Muscle layer of colon (tissue), 2 donors: ENCODE results near the gene GIPC1.

ENCODE experiments used
- H3K27ac ChIP-seq: one replicate; pipeline ENCODE4 v1.7.0; 2013; ENCODE audit warnings: low read depth, mild to moderate bottlenecking, low read length, moderate library complexity
- H3K27me3 ChIP-seq, 2 donors: one replicate each; pipeline ENCODE4 v1.7.0; 2013; ENCODE audit warnings: low read length in 2 of 2, mild to moderate bottlenecking in 2 of 2; ENCODE audit not compliant: insufficient read depth in 2 of 2, control insufficient read depth in 1 of 2
- H3K36me3 ChIP-seq: one replicate; pipeline ENCODE4 v1.7.0; 2013; ENCODE audit warnings: mild to moderate bottlenecking, low read length; ENCODE audit not compliant: insufficient read depth
- H3K4me1 ChIP-seq: one replicate; pipeline ENCODE4 v1.7.0; 2013; ENCODE audit warnings: mild to moderate bottlenecking, low read length; ENCODE audit not compliant: insufficient read depth
- H3K4me3 ChIP-seq, 2 donors: one replicate each; pipeline ENCODE4 v1.7.0; 2013; ENCODE audit warnings: low read length in 2 of 2, low read depth in 1 of 2, mild to moderate bottlenecking in 1 of 2, moderate library complexity in 1 of 2
- H3K9ac ChIP-seq: one replicate; pipeline ENCODE4 v1.7.0; 2013; ENCODE audit warnings: low read length
- H3K9me3 ChIP-seq: one replicate; pipeline ENCODE4 v1.7.0; 2013; ENCODE audit warnings: mild to moderate bottlenecking, low read length
- donor health status: abdominal sarcoma.
- donor health status: Adenocarcinoma of cecum.

Gene GIPC1

DNA sequence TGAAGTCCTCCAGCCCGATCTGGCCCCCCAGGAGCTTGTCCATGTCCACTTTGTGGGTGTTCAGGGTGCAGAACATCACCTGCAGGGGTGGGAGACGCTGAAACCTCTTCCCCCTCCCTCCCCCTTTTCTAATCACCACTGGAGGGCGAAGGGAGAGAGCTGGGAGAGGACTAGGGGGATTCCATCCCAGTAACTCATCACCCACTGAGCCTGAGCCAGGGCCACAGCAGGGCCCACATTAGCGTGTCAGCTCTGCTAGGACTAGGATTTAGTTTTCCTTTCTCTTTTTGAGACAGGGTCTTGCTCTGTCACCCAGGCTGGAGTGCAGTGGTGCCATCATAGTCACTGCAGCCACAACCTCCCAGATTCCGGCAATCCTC lies 15.2 kb downstream of the GIPC1 start:
- H3K4me3 ChIP-seq = no peak overlapping the region
- H3K27ac ChIP-seq = no peak overlapping the region
- no peak overlapping the region for H3K9ac ChIP-seq
- H3K4me1 ChIP-seq = no peaks in the 10 kb centered on the region
- no peaks in the 10 kb centered on the region for H3K9me3 ChIP-seq
- peaks cover 17% of the 10 kb centered on the region for H3K36me3 ChIP-seq
- peaks cover 0 to 1% of the 10 kb centered on the region in 2 donors for H3K27me3 ChIP-seq

- Histone ChIP-seq H3K9ac (no peak overlapping the region), H3K4me3 (no peak overlapping the region), H3K27me3 (peaks cover 0 to 7% of the 10 kb centered on the region in 2 donors), H3K9me3 (no peaks in the 10 kb centered on the region), H3K27ac (no peak overlapping the region), H3K4me1 (peaks cover 5% of the 10 kb centered on the region), H3K36me3 (peaks cover 17% of the 10 kb centered on the region)
Observed at GRCh38 chr19:14479975-14480699, 15.8 kb downstream of the GIPC1 start.

DNA sequence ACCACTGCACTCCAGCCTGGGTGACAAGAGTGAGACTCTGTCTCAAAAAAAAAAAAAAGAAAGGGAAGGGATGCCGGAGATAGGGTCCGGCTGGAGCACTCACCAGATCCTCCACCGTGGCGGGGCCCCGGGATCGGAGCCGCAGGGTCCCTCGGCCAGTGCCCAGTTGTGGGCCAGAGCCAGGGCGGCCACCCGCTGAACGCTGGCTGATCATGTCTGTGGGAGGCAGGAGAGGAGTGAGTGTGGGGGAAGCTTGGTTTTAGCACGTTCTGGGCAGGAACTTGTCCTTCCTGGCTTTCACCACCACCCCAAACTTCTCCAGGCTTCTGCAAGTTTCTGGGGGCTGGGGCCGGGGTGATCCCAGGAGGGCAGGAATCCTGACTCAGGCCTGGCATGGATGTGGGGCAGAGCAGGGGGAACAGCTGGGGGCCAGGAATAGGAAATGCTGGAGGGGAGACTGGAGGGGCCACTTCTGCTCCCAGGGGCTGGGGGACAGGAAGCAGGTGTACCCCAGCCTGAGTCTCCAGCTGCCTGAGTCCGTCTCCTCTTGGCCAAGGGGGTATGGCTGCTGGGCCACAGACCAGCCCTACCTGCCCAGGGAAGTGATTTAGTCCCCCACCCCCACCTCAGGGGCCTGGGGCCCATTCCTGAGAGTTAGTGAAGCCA lies 16.5 kb downstream of the GIPC1 start:
- Histone ChIP-seq H3K27ac (no peak overlapping the region), H3K9me3 (no peaks in the 10 kb centered on the region), H3K27me3 (peaks cover 0 to 14% of the 10 kb centered on the region in 2 donors), H3K9ac (no peak overlapping the region), H3K4me1 (peaks cover 9% of the 10 kb centered on the region), H3K4me3 (no peak overlapping the region), H3K36me3 (peaks cover 17% of the 10 kb centered on the region)

DNA sequence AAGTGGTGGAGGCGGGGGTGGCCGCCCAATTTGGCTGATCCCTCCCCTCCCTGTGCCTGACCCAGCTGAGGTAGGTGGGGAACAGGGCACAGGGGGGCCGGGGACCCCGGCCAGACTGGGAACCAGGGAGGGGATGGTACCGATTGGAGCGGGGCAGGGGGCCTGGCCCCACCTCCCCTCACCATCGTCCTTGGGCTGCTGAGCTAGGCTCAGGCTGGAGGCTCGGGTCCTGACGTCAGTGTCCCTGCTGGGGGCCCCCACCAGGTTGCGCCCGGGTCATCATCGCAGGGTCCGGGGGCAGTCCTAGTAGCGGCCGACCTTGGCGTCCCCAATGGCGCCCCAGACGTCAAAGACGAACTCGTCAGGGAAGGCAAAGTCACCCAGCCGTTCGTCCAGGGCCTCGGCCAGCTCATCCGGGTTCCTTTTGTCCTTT lies 17.8 kb downstream of the GIPC1 start:
- H3K4me3 ChIP-seq = no peak overlapping the region
- peaks cover 9% of the 10 kb centered on the region for H3K4me1 ChIP-seq
- no peak overlapping the region for H3K9ac ChIP-seq
- H3K36me3 ChIP-seq = peaks cover 17% of the 10 kb centered on the region
- peaks cover 2 to 23% of the 10 kb centered on the region in 2 donors for H3K27me3 ChIP-seq
- H3K9me3 ChIP-seq = no peaks in the 10 kb centered on the region
- no peak overlapping the region for H3K27ac ChIP-seq

GRCh38 chr19:14477418-14478112 lies 18.4 kb downstream of the GIPC1 start:
- Histone ChIP-seq H3K27me3 (peaks cover 7 to 29% of the 10 kb centered on the region in 2 donors), H3K27ac (no peak overlapping the region), H3K4me3 (no peak overlapping the region), H3K36me3 (peaks cover 17% of the 10 kb centered on the region), H3K4me1 (peaks cover 11% of the 10 kb centered on the region), H3K9me3 (no peaks in the 10 kb centered on the region), H3K9ac (no peak overlapping the region)

DNA sequence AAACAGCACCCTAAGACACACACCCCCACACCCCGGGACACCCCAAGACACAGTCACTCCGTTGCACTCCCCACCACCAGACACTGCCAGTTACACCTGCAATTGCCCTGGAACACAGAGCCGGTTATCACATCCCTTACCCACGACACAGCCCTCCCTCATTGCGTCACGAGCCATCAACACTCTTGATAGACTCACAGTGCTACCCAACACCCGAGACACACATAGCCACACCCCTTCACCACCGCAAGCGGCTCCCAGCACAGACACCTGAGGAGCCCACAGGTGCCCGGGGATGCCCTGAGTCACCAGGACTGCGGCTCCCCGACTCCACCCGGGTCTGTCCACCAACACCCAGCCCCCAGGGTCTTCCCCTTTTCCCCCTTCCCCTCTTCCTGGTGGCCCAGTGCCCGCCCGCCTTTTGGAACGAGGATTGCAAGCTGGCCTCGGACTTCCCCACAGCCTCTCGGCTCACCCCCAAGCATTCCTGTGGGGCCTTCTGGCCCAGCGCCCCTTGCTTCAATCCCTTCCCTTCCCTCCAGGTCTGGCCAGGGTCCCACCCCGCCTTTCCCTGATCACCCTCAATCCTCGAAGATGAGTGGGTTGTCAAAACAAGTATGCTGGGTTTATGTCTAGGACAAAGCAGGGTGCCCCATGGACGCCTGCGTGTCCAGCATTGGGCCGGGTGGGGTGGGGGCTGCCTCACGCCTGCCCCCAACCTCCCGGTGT lies 19.1 kb downstream of the GIPC1 start:
- Histone ChIP-seq H3K27me3 (peaks cover 10 to 36% of the 10 kb centered on the region in 2 donors), H3K4me3 (no peak overlapping the region), H3K36me3 (peaks cover 17% of the 10 kb centered on the region), H3K27ac (no peak overlapping the region), H3K9me3 (no peaks in the 10 kb centered on the region), H3K4me1 (peaks cover 18% of the 10 kb centered on the region), H3K9ac (no peak overlapping the region)

DNA sequence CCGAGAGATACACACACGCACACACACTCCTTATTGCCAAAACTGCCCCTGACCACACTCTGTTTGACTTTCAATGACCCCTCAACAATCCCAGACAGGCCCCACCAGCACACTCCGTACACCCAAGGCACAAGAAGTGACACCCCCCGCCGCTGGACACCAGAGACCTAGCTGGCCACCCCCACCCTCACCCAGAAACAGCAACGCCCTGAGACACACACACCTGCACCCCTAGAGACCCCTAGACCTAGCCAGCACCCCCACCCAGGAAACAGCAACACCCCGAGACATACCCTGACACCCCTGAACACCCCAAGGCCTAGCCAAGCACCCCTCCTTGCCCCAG lies 19.6 kb downstream of the GIPC1 start:
- Histone ChIP-seq H3K27ac (no peak overlapping the region), H3K27me3 (peaks cover 10 to 42% of the 10 kb centered on the region in 2 donors), H3K4me3 (no peak overlapping the region), H3K4me1 (peaks cover 18% of the 10 kb centered on the region), H3K36me3 (peaks cover 17% of the 10 kb centered on the region), H3K9ac (no peak overlapping the region), H3K9me3 (no peaks in the 10 kb centered on the region)

DNA sequence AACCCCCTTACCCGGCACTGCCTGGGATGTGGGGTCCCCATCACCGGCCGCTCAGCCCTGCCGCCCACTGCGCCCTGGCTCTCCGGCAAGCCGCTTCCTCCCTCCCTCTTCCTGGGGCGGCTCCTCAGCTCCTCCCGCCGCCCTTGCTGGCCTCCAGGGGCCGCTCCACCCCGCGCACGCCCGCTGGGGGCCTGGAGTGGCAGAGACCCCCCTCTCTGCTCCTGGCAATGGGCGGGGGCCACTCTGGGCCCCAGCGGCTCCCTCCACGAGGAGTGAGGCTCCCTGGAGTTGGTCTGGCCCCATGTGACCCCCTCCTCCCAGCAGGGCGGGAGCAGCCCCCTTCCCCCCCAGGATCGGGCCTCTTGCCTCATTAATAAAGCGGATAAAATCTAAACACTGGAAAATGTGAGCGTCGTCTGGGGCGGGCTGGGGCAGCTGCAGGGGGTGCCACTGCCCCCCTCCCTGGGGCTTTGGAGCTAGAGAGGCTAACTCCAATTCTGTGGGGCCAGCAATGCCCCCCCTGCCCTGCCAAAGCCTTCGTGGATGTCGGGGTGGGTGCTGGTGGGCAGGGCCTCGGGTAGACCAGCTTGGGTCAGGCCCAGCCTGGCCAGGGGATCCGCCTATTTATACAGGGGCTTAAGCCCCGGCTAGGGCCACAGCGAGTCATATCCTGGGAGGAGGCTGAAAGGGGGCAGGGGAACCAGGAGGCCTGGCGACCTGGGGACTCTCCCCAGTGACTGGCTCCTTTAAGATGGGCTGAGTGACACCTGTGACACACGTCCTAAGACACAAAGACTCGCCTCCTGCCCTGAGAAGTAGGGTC lies 20.5 kb downstream of the GIPC1 start, which contains the start of gene PTGER1:
PTGER1 (minus strand) TSS at position 104 of the 823 bp plus-strand sequence. CDS start 1,034 bp downstream, outside the sequence.
- Histone ChIP-seq H3K36me3 (peaks cover 21% of the 10 kb centered on the region), H3K4me1 (peaks cover 18% of the 10 kb centered on the region), H3K4me3 (no peak within 1 kb of the TSS), H3K27ac (no peak within 1 kb of the TSS), H3K9ac (no peak within 1 kb of the TSS), H3K9me3 (no peaks in the 10 kb centered on the region), H3K27me3 (peaks cover 10 to 43% of the 10 kb centered on the region in 2 donors)

- peaks cover 18% of the 10 kb centered on the region for H3K4me1 ChIP-seq
- H3K27ac ChIP-seq = no peak overlapping the region
- H3K27me3 ChIP-seq = peaks cover 10 to 43% of the 10 kb centered on the region in 2 donors
- peaks cover 25% of the 10 kb centered on the region for H3K36me3 ChIP-seq
- no peaks in the 10 kb centered on the region for H3K9me3 ChIP-seq
- no peak overlapping the region for H3K9ac ChIP-seq
- H3K4me3 ChIP-seq = no peak overlapping the region
Observed at GRCh38 chr19:14474827-14475226, 21.1 kb downstream of the GIPC1 start.

GRCh38 chr19:14473978-14474578 lies 21.8 kb downstream of the GIPC1 start:
- H3K4me1 ChIP-seq = peaks cover 18% of the 10 kb centered on the region
- H3K27ac ChIP-seq = no peak overlapping the region
- H3K4me3 ChIP-seq = no peak overlapping the region
- no peaks in the 10 kb centered on the region for H3K9me3 ChIP-seq
- H3K27me3 ChIP-seq = peaks cover 10 to 43% of the 10 kb centered on the region in 2 donors
- H3K9ac ChIP-seq = no peak overlapping the region
- peaks cover 27% of the 10 kb centered on the region for H3K36me3 ChIP-seq
